Measurements from ENCODE around the gene TSC22D4. TPM values are rescaled to one million over a fixed set of nuclear protein-coding genes. Genes with fewer than 3 reads are reported as not detected.
"Not testable (repeated sequence)": the region's sequence is repeated elsewhere in the genome, so short reads cannot be mapped to it uniquely, and the experiment has no call there.

The TSC22D4 gene
- total RNA-seq (2014; rRNA removed; shearing (Covaris generic)) = 18.6 and 30.7 TPM in 2 replicates
- polyA plus RNA-seq (2016; fragmentation: Nextera tagmentation; extraction: Ambion mirVana) = 19.1 and 20.7 TPM in 2 replicates

GRCh38 chr7:100478958-100479660 is at the start of gene TSC22D4:
Gene TSC22D4 (minus strand): TSS chr7:100479214. CDS start chr7:100478038, 1,176 bp downstream.
- peak within 1 kb of the TSS; percentile 64 for H3K27ac ChIP-seq

DNA sequence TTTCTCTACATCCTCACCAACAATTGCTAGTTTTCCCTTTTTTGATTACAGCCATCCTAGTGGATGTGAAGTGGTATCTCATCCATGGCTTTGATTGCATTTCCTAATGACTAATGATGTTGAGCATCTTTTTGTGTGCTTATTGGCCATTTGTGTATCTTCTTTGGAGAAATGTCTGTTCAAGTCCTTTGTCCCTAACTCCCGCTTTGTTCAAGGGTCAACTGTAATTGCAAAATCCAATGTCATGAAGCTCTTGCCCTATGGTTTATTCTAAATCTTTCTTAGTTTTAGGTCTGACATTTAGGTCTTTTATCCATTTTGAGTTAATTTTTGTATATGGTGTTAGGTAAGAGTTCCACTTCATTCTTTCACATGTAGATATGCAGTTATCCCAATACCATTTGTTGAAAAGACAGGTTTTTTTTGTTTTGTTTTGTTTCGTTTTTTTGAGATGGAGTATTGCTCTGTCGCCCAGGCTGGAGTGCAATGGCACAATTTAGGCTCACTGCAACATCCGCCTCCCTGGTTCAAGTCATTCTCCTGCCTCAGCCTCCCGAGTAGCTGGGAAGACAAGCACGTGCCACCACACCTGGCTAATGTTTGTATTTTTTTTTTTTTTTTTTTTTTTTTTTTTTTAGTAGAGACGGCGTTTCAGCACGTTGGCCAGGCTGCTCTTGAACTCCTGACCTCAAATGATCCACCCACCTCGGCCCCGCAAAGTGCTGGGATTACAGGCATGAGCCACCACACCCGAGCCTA is 49.3 kb upstream of the TSC22D4 start:
- H3K79me2 ChIP-seq (ENCODE audit: insufficient read depth); H3K4me2 ChIP-seq (ENCODE audit: unreplicated experiment): not testable (repeated sequence)
- 57 to 63% methylated on average over 11 to 12 of the region's 12 CpGs for WGBS, 2 experiments (ENCODE audit: low coverage in 1 of 2, low lambda C conversion rate in 2 of 2, missing lambda C conversion rate in 2 of 2)

More at GRCh38 chr7:100478958-100479660, at the start of gene TSC22D4:
- Histone ChIP-seq H3K27me3 (replicated peaks; ENCODE audit: insufficient read depth) (no peaks in the 10 kb centered on the region), H3K9ac (peak within 1 kb of the TSS; percentile 90), H3K4me2 (ENCODE audit: unreplicated experiment) (peak within 1 kb of the TSS; percentile 89), H3K9me3 (ENCODE audit: low read depth) (no peaks in the 10 kb centered on the region), H3F3A (ENCODE audit: insufficient read depth) (0 out of 2 replicates have a peak, but pooled peaks cover 3% of the 10 kb centered on the region), H3K4me1 (ENCODE audit: insufficient read depth) (peaks cover 11% of the 10 kb centered on the region; the same call in 1 of the 2 replicates), H3K79me2 (ENCODE audit: insufficient read depth) (peaks cover 49% of the 10 kb centered on the region), H3K9me2 (ENCODE audit: insufficient read depth) (no peaks in the 10 kb centered on the region), H3K4me3 (peak within 1 kb of the TSS; percentile 93), H3K36me3 (ENCODE audit: low read depth) (no peaks in the 10 kb centered on the region), H4K20me1 (ENCODE audit: insufficient read depth) (no peaks in the 10 kb centered on the region), H2AFZ (peak within 1 kb of the TSS; percentile 71)
- in situ Hi-C loops (cut with MboI) = loop anchor here (10.0 kb wide), 1 partner anchor 216 kb away; the partner anchor contains the start of gene GIGYF1
- WGBS, 2 experiments (ENCODE audit: low coverage in 1 of 2, low lambda C conversion rate in 2 of 2, missing lambda C conversion rate in 2 of 2) = 2% methylated on average over 22 to 27 of the region's 27 CpGs
- DNase-seq = peak; percentile 92
- TF ChIP-seq EZH2 (IDR thresholded peaks at IDR 0.05; ENCODE audit: insufficient read depth, poor library complexity, severe bottlenecking) (no peak), EZH2phosphoT487 (IDR thresholded peaks at IDR 0.05; ENCODE audit: insufficient read depth, low read depth) (no peak)

DNA sequence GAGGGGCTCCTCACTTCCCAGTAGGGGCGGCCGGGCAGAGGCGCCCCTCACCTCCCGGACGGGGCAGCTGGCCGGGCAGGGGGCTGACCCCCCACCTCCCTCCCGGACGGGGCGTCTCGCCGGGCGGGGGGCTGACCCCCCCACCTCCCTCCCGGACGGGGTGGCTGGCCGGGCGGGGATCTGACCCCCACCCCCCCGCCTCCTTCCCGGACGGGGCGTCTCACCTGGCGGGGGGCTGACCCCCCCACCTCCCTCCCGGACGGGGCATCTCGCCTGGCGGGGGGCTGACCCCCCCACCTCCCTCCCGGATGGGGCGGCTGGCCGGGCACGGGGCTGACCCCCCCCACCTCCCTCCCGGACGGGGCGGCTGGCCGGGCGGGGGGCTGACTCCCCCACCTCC is 44.2 kb upstream of the TSC22D4 start:
- in situ Hi-C loops (cut with MboI); H3K4me1 ChIP-seq (ENCODE audit: insufficient read depth); H4K20me1 ChIP-seq (ENCODE audit: insufficient read depth); DNase-seq; H3K4me3 ChIP-seq; H3K4me2 ChIP-seq (ENCODE audit: unreplicated experiment); H3K9me3 ChIP-seq (ENCODE audit: low read depth); H3K79me2 ChIP-seq (ENCODE audit: insufficient read depth); H3K9ac ChIP-seq; H3F3A ChIP-seq (ENCODE audit: insufficient read depth); H3K36me3 ChIP-seq (ENCODE audit: low read depth); H3K9me2 ChIP-seq (ENCODE audit: insufficient read depth); H3K27ac ChIP-seq; H2AFZ ChIP-seq: not testable (repeated sequence)
- peaks cover 29% of the 10 kb centered on the region for H3K27me3 ChIP-seq (replicated peaks; ENCODE audit: insufficient read depth)
- WGBS, 2 experiments (ENCODE audit: low coverage in 1 of 2, low lambda C conversion rate in 2 of 2, missing lambda C conversion rate in 2 of 2) = 60% methylated on average over 30 of the region's 34 CpGs; no CpG with 5 or more reads in 1 of the 2 experiments

More for the DNA sequence above, 49.3 kb upstream of the TSC22D4 start:
- in situ Hi-C loops (cut with MboI); H2AFZ ChIP-seq; H3K9ac ChIP-seq; H3K4me3 ChIP-seq; H3K9me2 ChIP-seq (ENCODE audit: insufficient read depth); H3K27ac ChIP-seq; H3K4me1 ChIP-seq (ENCODE audit: insufficient read depth); H3K36me3 ChIP-seq (ENCODE audit: low read depth); H3F3A ChIP-seq (ENCODE audit: insufficient read depth); H4K20me1 ChIP-seq (ENCODE audit: insufficient read depth); H3K9me3 ChIP-seq (ENCODE audit: low read depth); DNase-seq: not testable (repeated sequence)
- H3K27me3 ChIP-seq (replicated peaks; ENCODE audit: insufficient read depth) = peaks cover 17% of the 10 kb centered on the region

DNA sequence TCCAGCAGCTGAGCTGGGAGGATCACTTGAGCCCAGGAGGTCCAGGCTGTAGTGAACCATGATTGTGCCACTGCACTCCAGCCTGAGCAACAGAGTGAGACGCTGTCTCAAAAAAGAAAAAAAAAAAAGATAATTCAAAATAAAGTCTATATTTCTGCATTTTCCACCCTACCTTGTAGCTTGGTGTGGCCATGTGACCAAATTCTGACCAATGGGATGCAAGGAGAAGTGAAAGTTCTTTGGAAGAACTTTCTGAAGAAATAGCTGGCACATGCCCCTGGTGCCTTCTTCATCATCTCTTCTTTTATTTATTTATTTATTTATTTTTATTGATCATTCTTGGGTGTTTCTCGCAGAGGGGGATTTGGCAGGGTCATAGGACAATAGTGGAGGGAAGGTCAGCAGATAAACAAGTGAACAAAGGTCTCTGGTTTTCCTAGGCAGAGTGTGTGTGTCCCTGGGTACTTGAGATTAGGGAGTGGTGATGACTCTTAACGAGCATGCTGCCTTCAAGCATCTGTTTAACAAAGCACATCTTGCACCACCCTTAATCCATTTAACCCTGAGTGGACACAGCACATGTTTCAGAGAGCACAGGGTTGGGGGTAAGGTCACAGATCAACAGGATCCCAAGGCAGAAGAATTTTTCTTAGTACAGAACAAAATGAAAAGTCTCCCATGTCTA is 43.0 kb upstream of the TSC22D4 start:
- in situ Hi-C loops (cut with MboI); H3K4me1 ChIP-seq (ENCODE audit: insufficient read depth); H3K4me3 ChIP-seq; H3K27ac ChIP-seq; H3K9ac ChIP-seq; H3K9me2 ChIP-seq (ENCODE audit: insufficient read depth); DNase-seq; H3K79me2 ChIP-seq (ENCODE audit: insufficient read depth); H2AFZ ChIP-seq; H3K4me2 ChIP-seq (ENCODE audit: unreplicated experiment); H3K9me3 ChIP-seq (ENCODE audit: low read depth); H3F3A ChIP-seq (ENCODE audit: insufficient read depth); H4K20me1 ChIP-seq (ENCODE audit: insufficient read depth); H3K36me3 ChIP-seq (ENCODE audit: low read depth): not testable (repeated sequence)
- WGBS, 2 experiments (ENCODE audit: low coverage in 1 of 2, low lambda C conversion rate in 2 of 2, missing lambda C conversion rate in 2 of 2) = 31 to 43% methylated on average over 2 of the region's 3 CpGs
- peaks cover 29% of the 10 kb centered on the region for H3K27me3 ChIP-seq (replicated peaks; ENCODE audit: insufficient read depth)

Data from GM23248 (cell line).